GM21367 (cell line): Measurements from ENCODE around the gene ITPR1.
"Not testable (repeated sequence)": the region's sequence is repeated elsewhere in the genome, so short reads cannot be mapped to it uniquely, and the experiment has no call there.

ENCODE experiments used
- ATAC-seq: cut with Tn5 transposase; IDR thresholded peaks from one replicate; pipeline ENCODE4 v1.9.1; 2021; ENCODE audit not compliant: unreplicated experiment

ITPR1 gene

DNA sequence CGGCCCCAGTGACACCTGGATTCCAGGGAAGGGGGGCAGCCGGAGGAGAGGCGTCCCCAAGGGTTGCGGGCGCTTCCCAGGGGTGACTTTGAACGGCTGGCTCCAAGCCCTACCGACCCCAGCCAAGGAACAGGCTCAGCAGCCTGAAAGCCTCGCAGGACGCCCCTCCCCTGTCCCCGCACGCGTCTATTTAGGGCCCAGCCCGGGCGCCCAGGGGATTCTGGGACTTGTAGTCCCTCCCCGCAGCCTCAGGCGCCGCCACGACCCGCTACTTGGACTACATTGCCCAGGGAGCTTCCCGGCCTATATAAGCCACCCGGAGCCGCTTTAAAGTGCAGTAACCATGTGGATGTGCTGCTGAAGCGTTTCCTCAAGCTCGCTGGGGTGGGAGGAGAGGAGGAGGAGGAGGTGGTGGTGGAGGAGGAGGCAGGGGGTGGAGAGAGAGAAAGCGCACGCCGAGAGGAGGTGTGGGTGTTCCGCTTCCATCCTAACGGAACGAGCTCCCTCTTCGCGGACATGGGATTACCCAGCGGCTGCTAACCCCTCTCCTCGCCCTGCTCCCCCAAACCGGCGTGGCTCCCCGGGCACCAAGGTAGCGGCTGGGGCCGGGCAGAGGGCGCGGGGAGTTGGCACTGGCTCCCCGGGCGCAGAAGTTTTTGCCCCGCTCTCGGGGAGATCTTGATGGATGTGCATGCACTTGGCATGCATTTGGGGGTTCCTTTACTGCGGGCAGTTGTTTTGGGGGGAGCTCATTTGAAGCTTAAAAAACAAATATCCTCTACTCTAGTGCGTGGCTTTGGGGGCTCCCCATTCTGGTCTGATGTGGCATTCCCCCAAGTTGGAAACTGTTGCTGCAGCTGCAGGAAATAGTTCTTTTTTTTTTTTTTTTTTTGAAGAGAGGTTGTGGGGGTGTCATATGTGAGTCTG is at the start of gene ITPR1:
Gene ITPR1, plus strand, starts transcription at position 335 of the 927 bp plus-strand sequence. CDS start 23,144 bp downstream, outside the sequence.
- peak; percentile 95 for ATAC-seq

DNA sequence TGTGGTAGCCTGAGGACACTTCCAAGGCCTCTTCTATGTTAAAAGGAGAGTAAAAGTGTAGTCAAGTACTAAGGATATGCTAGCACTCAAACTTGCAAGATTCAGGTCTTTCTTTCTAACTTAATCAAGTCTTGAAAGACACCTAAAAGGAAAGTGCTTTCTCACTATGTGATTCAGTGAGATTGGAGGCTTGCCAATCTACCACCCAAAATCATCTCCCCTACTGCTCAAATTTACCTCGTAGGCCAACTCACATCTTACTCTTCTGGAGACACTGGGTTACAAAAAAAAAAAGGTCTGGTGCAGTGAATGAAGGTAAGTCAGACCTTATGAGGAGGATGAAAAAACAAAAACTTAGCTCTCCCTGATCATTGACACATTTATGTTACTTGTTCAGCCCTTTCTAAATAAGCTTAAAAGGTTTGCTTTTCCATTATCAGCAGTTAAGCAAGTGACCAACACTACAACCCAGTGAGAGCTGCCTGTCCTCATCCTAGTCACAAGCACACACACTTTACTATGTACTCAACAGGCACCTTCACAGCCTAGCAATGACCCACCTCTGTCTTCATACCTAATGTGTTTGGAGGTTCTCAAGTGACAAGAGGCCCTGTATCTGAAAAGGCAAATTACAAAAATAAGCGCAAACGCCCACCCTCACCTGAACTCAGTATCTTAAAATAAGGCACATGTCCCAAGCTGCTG is 45.7 kb upstream of the ITPR1 start:
- no peak for ATAC-seq

DNA sequence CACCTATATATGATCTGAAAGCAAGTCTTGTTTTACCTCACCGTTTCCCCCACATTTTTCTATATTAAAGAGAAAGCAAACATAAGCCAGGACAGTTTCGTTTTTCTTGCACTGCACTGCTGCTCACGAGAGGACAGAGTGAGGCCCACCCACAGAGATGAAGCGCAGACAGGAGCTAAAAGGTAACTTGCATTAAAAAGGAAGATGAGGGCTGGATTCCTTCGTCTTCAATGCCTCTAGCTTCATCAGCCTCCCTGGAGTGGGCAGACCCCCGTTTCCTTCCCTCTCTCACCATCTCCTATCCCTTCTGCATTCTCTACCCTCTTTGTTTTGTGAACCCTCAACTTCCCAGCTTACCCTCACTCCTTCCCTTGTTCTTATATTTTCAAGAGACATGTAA is 45.0 kb upstream of the ITPR1 start:
- no peak for ATAC-seq

DNA sequence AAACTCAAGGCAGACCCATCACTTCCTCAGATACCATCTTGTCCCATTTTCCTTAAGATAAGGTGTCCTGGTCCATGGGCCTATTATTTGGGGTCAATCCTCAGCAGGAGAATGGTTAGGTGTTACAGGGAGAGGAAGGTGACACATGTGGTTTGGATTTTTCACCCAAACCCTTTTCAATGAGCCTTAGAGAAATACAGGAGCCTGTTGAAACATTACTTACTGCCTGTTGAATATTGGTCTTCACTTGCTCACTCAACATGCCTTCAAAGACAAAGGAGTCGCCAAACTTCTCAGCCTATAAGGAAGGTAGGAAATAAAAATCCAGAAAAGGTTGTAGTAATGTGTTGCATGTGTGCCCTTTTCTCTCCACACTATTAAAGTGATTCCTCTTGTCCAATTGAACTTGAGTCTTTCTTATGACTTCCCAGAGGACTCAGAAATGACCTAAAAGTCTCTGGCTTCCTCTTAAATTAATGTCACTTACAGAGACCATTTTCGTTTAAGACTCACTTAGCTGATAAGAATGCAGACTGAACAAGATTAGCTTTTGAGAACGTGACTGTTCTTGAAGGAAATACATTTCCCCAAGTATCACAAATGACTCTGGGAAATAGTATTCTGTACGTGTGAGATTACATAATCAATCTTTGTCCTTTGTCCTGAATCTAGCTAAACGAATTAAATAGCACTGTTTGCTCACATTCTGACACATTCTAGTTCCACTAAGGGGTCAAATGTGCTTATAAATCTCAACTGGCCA is 43.9 kb upstream of the ITPR1 start:
- no peak for ATAC-seq

DNA sequence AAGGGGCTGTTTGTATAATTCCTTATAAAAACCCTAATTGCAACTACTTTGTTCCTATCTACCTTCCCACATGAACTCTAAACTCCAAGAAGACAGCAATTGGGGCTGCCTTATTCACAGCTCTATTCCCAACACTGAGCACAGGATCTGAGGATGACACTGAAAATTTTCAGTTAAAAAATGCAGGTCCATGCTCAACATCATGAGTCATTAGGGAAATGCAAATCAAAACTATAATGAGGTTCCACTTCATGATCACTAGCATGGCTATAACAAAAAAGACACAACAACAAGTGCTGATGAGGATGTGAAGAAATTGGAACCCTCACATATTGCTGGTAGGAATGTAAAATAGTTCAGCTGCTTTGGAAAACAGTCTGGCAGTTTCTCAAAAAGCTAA is 39.0 kb upstream of the ITPR1 start:
- ATAC-seq, result no peak

DNA sequence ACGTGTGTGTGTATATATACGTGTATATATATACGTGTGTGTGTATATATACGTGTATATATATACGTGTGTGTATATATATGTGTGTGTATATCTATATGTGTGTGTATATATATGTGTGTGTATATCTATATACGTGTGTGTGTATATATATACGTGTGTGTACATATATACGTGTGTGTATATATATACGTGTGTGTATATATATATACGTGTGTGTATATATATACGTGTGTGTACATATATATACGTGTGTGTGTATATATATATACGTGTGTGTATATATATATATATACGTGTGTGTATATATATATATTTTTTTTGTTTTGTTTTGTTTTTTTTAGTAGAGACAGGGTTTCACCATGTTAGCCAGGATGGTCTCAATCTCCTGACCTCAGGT is 36.4 kb upstream of the ITPR1 start:
- not testable (repeated sequence) for ATAC-seq

DNA sequence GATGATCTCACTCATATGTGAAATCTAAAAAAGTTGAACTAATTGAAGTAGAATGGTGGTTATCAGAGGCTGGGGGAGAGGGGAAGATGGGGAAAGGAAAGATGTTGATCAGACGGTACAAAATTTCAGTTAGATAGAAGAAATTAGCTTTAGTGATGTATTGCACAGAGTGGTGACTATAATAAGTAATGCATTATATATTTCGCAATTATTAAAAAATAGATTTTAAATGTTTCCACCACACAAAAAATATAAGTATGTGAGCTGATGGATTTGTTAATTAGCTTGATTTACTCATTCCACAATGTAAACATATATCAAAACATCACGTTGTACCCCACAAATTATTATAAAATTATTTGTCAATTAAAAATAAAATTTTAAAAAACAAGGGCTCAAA is 34.2 kb upstream of the ITPR1 start:
- no peak for ATAC-seq

DNA sequence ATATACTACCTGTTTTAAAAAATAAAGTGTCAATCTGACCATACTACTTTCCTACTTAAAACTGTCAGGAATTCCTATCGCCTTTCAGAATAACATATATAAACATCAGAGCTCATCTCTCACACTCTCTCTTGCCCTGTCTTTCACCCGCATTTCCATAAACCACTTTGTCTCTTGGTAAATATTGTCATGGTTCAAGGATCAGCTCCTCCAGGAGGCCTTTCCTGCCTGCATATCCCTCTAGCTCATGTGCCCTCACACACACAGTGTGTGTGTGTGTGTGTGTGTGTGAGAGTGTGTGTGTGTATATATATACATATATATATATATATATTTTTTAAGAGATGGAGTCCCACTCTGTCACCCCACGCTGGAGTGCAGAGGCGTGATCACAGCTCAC is 32.8 kb upstream of the ITPR1 start:
- ATAC-seq, result no peak

DNA sequence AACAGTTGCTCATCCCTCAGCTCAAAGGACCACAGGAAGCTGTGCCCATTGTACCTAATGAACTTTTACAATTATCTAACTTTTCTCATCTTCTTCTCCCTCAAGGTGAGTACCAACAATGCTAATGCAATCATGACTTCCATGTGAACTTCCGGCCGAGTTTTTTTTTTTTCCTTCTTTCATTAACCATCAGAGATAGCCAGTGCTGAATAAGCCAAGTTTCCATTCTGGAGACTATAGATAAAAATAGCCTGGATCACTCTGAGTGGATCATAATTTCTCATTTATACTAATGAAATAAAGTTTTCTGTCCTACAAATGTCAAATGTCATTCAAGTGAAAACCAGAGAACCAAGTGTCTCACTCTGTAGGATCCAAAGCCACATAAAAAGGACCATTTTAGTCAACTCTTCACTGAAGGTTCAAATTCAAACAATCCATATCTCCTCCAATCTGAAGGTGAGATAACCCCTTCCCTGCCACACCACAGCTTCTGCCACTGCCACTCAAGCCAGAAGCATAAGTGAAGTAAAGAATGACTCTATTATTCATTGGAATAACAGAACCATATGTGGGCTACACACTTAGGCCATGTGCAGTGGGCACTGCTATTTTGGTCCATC is 31.6 kb upstream of the ITPR1 start:
- ATAC-seq, result no peak

DNA sequence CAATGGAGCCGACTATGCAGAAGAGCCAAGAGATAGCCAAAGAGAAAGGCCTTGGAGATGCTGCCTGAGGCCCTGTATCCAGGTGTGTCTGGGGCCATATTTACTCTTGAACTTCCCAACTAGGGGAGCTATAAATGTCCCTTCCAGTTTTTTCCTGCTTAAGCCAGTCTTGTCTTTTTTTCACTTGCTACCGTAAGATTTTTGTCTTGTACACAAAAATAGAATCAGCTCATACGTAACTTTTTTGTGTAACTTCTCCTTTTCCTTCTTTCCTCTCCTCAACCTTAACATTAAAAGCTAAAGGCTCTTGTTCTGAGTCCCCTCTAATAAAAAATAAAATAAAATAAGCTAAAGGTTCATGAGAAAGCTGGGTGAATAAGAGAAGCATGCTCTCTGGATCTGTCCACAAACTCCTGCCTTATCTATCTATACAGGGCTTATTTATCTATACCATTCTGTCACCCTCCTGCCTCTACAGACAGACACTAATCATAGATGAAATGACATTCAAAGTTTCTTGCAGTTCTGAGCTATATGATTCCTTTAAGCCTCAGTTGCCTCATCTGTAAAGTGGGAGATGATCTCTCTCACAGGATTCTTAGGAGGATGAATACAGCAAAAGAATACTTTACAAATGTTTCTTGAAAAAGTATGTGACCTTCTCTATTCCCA is 30.6 kb upstream of the ITPR1 start:
- no peak for ATAC-seq

DNA sequence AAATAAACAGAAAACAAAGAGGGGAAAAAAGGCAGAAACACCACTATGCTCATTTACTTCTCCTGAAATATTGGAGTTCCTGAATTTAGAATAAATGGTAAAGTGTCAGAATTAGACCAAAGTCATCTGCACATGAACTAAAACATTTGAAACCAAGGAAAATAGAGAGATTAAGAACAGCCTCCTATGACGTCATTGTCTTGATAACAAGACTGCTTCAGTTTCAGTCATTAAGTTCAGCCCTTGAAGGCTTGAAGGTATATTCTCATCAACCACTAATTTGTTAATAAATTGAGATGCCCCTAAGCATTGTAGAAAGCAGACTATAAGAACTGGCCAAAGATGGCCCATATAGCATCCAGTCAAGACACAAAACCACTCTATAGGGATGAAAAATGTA is 28.6 kb upstream of the ITPR1 start:
- ATAC-seq, result no peak

DNA sequence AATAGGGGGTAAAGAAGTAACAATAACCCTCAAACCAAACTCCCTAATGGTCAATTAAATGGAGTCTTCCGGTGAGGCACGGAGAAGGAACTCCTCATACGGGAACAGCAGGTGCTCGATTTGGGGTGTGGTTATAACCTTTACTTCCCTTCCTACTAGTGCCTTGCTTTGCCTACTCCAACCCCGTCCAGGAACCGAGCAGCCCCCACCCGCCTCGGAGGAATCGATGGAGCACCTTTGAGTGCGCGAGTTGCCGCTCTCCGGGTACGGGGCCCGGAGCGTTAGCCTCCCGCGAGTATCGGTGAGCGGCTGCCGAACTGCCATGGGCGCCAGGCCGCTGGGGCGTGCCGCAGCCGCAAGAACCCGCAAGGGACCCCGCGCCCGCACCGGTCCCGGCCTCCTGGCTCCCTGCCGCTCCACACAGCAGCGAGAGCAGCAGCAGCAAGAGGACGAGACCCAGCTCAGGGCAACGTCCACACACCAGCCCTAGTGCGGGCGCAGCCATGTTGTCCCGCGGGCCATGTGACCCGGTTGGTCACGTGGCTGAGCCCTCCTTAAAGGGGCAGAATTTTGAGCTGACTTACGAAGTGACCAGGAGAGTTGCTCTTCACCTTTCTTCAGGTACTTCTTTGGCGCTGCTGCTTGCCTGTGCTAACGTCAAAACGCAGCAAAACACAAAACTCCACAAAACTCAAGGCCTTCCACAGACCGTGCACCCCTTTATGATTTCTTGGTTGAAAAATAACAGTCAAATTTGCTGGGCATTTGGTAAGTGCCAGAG is 26.2 kb upstream of the ITPR1 start, which contains the start of gene SUMF1:
Gene SUMF1, minus strand, starts transcription at position 529 of the 781 bp plus-strand sequence. Its CDS starts 24 bp downstream, at position 505.
- peak; percentile 99 for ATAC-seq

DNA sequence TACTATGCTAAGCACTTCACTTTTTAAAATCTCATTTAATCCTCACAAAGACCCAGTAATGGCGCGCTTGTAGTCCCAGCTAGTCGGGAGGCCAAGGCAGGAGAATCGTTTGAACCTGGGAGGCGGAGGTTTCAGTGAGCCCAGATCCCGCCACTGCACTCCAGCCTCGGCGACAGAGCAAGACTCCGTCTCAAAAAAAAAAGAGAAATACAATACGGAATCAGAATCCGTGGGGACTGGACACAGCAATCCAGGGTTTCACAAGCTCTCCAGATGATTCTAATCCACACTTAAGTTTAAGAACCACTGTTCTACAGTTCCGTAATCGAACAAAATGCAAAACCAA is 25.7 kb upstream of the ITPR1 start:
- no peak for ATAC-seq

DNA sequence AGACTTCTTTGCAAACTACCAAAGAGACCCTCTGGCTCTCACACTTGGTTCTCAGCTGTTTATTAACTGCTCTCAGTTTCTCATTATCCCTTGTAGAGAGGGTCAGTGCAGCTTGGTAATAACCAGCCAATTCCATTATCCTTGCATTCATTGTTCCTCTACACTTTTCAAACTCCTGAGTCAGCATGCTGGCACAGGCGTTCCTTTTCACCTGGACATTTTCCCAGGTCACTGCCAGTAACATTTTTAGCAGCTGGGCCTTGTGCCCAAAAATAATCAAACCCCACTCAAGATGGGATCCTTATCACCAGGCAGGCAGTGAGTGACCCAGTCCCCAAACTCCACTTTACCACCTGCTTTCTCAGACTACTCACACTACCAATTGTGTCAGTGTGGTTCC is 21.2 kb upstream of the ITPR1 start:
- no peak for ATAC-seq

DNA sequence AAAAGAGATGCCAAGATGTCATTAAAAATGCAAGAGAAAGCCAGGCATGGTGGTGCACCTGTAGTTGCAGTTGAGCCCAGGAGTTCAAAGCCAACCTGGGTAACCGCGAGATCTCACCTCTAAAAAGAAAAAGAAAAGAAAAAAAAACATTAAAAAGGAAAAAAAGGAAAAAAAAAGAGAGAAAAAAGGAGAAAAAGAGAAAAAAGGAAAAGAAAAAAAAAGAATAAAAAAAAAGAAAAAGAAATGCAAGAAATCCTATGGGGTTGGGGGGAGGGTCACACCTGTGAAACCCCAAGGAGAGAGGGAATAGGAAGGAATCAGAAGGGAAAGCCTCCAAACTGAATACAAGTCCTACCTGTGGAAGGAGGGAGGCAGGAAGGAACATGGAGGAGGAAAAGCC is 20.8 kb upstream of the ITPR1 start:
- ATAC-seq, result no peak

DNA sequence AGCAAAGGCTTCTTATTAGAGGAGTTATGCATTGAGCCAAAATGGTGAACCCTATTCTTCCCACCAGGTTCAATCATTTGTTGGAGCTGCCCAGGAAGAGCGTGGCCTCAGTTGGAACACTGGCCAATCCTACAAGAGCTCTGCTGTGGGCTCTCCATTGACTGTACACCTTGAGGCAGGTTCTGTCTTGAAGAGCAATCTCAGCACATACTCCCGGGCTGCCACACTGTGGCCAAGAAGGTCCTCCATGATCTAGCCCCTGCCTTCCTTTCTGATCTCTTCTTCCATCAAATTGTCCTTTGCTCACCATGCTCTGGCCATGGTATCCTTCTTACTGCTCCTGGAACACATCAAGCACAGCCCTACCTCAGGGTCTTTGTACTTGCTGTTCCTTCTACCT is 20.4 kb upstream of the ITPR1 start:
- no peak for ATAC-seq

DNA sequence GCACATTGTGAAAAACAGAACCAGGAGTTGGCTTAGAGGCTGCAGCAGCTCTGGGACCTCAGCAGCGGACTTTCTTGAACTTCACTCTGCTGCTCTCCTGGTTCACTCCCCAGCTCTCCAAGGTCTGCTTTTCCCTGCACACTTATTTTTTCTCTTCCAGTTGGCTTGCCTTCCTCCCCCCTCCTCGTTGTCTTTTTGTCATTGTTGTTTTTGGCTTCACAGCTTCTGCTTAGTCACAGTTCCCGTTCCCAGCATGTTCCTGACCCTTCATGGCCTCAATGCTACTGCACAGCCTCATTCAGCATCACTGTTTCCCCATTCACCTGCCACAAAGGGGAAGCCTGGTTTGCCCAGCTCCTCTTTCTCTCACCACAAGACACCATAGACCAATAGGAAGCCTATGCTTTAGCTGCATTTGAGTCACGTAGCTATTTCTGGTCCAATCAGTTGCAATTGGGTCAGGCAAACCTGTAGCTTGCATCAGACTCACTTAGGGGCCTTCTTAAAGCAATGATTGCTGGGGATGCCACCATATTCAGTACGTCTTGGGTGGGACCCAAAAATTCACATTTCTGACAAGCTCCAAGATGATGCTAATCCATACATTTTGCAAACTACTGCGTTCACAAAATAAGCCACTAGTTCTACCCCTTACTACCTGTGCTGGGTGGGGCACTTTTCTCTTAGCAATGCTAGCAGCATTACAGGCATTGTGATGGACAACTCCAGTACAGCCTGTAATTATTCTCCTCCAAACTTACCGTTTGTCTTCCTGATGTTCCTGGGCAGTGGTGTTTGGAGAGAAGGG is 18.3 kb upstream of the ITPR1 start:
- ATAC-seq, result peak; percentile 69

DNA sequence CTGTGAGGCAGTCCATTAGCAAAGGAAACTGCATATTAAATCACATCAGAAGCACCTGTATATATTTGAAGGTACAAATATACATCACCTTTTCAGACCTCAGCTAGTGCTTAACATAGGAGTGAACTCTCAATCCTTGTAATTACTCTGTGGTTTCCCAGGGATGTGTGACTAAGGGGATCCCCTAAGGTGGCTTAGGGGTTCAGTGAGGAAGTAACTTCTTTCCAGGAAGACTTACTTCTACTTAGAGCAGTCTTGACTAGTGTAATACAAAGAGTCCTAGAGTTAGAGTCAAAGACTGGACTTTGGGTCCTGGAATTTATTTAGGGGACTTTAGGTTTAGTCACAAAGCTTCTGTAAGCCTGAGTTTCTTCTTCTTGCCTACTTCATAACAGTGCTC is 17.3 kb upstream of the ITPR1 start:
- no peak for ATAC-seq

DNA sequence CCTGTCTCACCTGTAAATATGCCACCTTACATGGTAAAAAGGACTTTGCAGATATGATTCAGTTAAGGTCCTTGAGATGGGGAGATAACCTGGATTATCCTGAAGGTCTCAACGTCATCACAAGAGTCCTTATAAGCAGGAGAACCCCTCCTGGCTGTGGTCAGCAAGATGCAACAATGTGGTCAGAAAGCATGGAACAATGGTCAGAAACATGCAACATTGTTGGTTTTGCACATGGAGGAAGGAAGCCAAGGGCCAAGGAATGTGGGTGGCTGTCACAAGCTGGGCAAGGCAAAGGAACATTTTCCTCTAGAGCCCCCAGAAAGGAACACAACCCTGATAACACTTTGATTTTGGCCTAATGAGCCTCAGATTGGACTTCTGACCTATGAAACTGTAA is 16.7 kb upstream of the ITPR1 start:
- no peak for ATAC-seq
